Measurements from ENCODE around the gene SLC9A8. TPM values are rescaled to one million over a fixed set of nuclear protein-coding genes. Genes with fewer than 3 reads are reported as not detected.

The SLC9A8 gene
- total and polyA plus RNA-seq, 2 of the 4 experiments (the other 2 are of a cell fraction), result 4.1 to 5.0 TPM

GRCh38 chr20:49910340-49910706 lies 97.7 kb downstream of the SLC9A8 start:
- no peak overlapping the region for H3K9ac ChIP-seq (ENCODE audit: low read depth, low read length)
- DNase-seq, result no peak

More at GRCh38 chr20:49910340-49910706, 97.7 kb downstream of the SLC9A8 start:
- ATAC-seq (ENCODE audit: low read depth), result no peak
- H3K36me3 ChIP-seq (ENCODE audit: control insufficient read depth, insufficient read depth, low read length), result peaks cover 35% of the 10 kb centered on the region
- H4K20me1 ChIP-seq (ENCODE audit: insufficient read depth, low read length), result peaks cover 50% of the 10 kb centered on the region
- H2BK15ac ChIP-seq (ENCODE audit: low read depth, low read length), result no peak overlapping the region
- no peaks in the 10 kb centered on the region for H3K9me3 ChIP-seq (ENCODE audit: control insufficient read depth, insufficient read depth, low read length)
- H2BK120ac ChIP-seq (ENCODE audit: low read depth, low read length), result no peak overlapping the region
- H3K14ac ChIP-seq (replicated peaks; ENCODE audit: low read depth, low read length), result no peak overlapping the region
- no peak overlapping the region for H3K18ac ChIP-seq (ENCODE audit: low read depth, low read length)
- no peak overlapping the region for H4K91ac ChIP-seq (ENCODE audit: insufficient read depth, low read depth, low read length)
- no peak overlapping the region for H2AFZ ChIP-seq (replicated peaks; ENCODE audit: low read length, poor library complexity)
- in situ Hi-C loops (cut with MboI; ENCODE audit: low sequenced_read_pairs), result no loop called here
- dilution Hi-C loops (cut with HindIII; ENCODE audit: low sequenced_read_pairs, unreplicated experiment), result no loop called here
- H2AK5ac ChIP-seq (ENCODE audit: low read depth, low read length), result no peak overlapping the region
- no peak overlapping the region for H2BK20ac ChIP-seq (ENCODE audit: low read depth, low read length)
- H3K56ac ChIP-seq (ENCODE audit: extremely low read depth, insufficient read depth, low read length), result no peak overlapping the region
- intact Hi-C loops (cut with micrococcal nuclease), result no loop called here
- WGBS, 2 experiments (ENCODE audit: extremely low coverage in 2 of 2, insufficient read length in 1 of 2), result 94% methylated on average over 2 of the region's 4 CpGs; no CpG with 5 or more reads in 1 of the 2 experiments
- no peak overlapping the region for H3K4me2 ChIP-seq (ENCODE audit: low read depth, low read length)
- TF ChIP-seq MAZ (IDR thresholded peaks at IDR 0.05; ENCODE audit: borderline replicate concordance, low read depth, low read length) (no peak), SMC3 (IDR thresholded peaks at IDR 0.05; ENCODE audit: low read depth, low read length) (no peak), POLR2A (IDR thresholded peaks at IDR 0.05; ENCODE audit: low read depth, low read length) (no peak), CHD1 (IDR thresholded peaks at IDR 0.05; ENCODE audit: low read depth, low read length) (no peak), BHLHE40 (IDR thresholded peaks at IDR 0.05; ENCODE audit: low read depth, low read length) (no peak), MXI1 (IDR thresholded peaks at IDR 0.05; ENCODE audit: borderline replicate concordance, low read depth, low read length) (no peak), RCOR1 (IDR thresholded peaks at IDR 0.05; ENCODE audit: insufficient replicate concordance, low read length) (no peak), RFX5 (IDR thresholded peaks at IDR 0.05; ENCODE audit: low read depth, low read length) (no peak), FOS (IDR thresholded peaks at IDR 0.05; ENCODE audit: low read depth, low read length) (no peak), RAD21 (IDR thresholded peaks at IDR 0.05; ENCODE audit: low read length) (no peak), CEBPB (IDR thresholded peaks at IDR 0.05; ENCODE audit: low read depth, low read length) (no peak), USF2 (IDR thresholded peaks at IDR 0.05; ENCODE audit: low read depth, low read length) (no peak), MAFK (IDR thresholded peaks at IDR 0.05; ENCODE audit: low read depth, low read length) (no peak), CTCF (conservative IDR thresholded peaks at IDR 0.05; ENCODE audit: low read depth, low read length) (no peak)
- no TSS peak for BruUV-seq (replicated peaks)
- H2BK5ac ChIP-seq (ENCODE audit: low read depth, low read length, poor library complexity, severe bottlenecking), result no peak overlapping the region
- H3K4me3 ChIP-seq (ENCODE audit: insufficient read depth, low read depth, low read length), result no peak overlapping the region
- POLR2A ChIA-PET (ENCODE audit: unreplicated experiment), result no interaction called here
- H3K27me3 ChIP-seq (ENCODE audit: control insufficient read depth, insufficient read depth, low read length), result no peaks in the 10 kb centered on the region
- H4K5ac ChIP-seq (ENCODE audit: low read depth, low read length), result no peak overlapping the region
- H3K27ac ChIP-seq (ENCODE audit: insufficient read depth, low read length), result no peak overlapping the region
- H3K4me1 ChIP-seq (ENCODE audit: control insufficient read depth, insufficient read depth, low read length), result peaks cover 9% of the 10 kb centered on the region
- H3K9me1 ChIP-seq (ENCODE audit: insufficient read depth, low read length), result no peaks in the 10 kb centered on the region
- H3K4ac ChIP-seq (ENCODE audit: low read depth, low read length), result no peak overlapping the region
- H2AK9ac ChIP-seq (replicated peaks; ENCODE audit: low read depth, low read length, poor library complexity), result no peak overlapping the region
- H3K79me1 ChIP-seq (ENCODE audit: low read depth in 1 of 2, low read length in 2 of 2), result peaks cover 27 to 73% of the 10 kb centered on the region in 2 experiments
- H4K8ac ChIP-seq (ENCODE audit: low read depth in 2 of 2, low read length in 2 of 2), result no peak overlapping the region
- CTCF ChIA-PET, result no interaction called here
- H3K23ac ChIP-seq (ENCODE audit: low read depth, low read length), result no peak overlapping the region
